Nephron (organoid): Measurements from ENCODE around the gene DIAPH3.

Source experiments
- H3K27ac Mint-ChIP-seq, 3 experiments: 2 replicates each; pipeline ENCODE4 v1.8.0; 2020; ENCODE audit warnings: mixed read lengths in 3 of 3, mild to moderate bottlenecking in 2 of 3, moderate library complexity in 1 of 3
- H3K27me3 Mint-ChIP-seq: 2 replicates; pipeline ENCODE4 v1.8.0; 2021; ENCODE audit warnings: low read depth, mild to moderate bottlenecking, moderate library complexity, mixed read lengths
- H3K36me3 Mint-ChIP-seq: 2 replicates; pipeline ENCODE4 v1.8.0; 2020; ENCODE audit warnings: low read depth, mixed read lengths
- H3K4me1 Mint-ChIP-seq: 2 replicates; pipeline ENCODE4 v1.8.0; 2020; ENCODE audit warnings: mixed read lengths
- H3K4me3 Mint-ChIP-seq, 3 experiments: 2 replicates each; pipeline ENCODE4 v1.8.0; 2020; ENCODE audit warnings: mild to moderate bottlenecking in 3 of 3, mixed read lengths in 3 of 3, moderate library complexity in 2 of 3
- H3K9me3 Mint-ChIP-seq: 2 replicates; pipeline ENCODE4 v1.8.0; 2020; ENCODE audit warnings: mixed read lengths
- CTCF ChIP-seq, 3 experiments: fragments of 200-600 bp; sonication (generic); IDR thresholded peaks; one replicate each; pipeline ENCODE4 v1.5.0; 2021; ENCODE audit warnings: antibody characterized with exemption in 3 of 3; ENCODE audit not compliant: unreplicated experiment in 3 of 3

DIAPH3 gene

GRCh38 chr13:59890054-59890453 is 273.7 kb downstream of the DIAPH3 start:
- TF ChIP-seq CTCF (IDR thresholded peaks at IDR 0.05; ENCODE audit: unreplicated experiment in 3 of 3) = no peak
- no peaks in the 10 kb centered on the region for H3K36me3 Mint-ChIP-seq
- peaks cover 5% of the 10 kb centered on the region for H3K9me3 Mint-ChIP-seq
- no peak overlapping the region for H3K4me3 Mint-ChIP-seq
- H3K4me1 Mint-ChIP-seq = no peaks in the 10 kb centered on the region
- H3K27ac Mint-ChIP-seq = peak overlapping the region in 2 of 3 experiments; percentile 32 to 48
- no peaks in the 10 kb centered on the region for H3K27me3 Mint-ChIP-seq

- Mint-ChIP-seq H3K27ac (no peak overlapping the region), H3K36me3 (no peaks in the 10 kb centered on the region), H3K4me3 (no peak overlapping the region), H3K9me3 (peaks cover 5% of the 10 kb centered on the region), H3K27me3 (no peaks in the 10 kb centered on the region), H3K4me1 (no peaks in the 10 kb centered on the region)
- no peak for TF ChIP-seq CTCF (IDR thresholded peaks at IDR 0.05; ENCODE audit: unreplicated experiment in 3 of 3)
These were observed 275.3 kb downstream of the DIAPH3 start for GRCh38 chr13:59888408-59888807.

GRCh38 chr13:59885076-59885475 is 278.7 kb downstream of the DIAPH3 start:
- Mint-ChIP-seq H3K9me3 (peaks cover 5% of the 10 kb centered on the region), H3K27me3 (no peaks in the 10 kb centered on the region), H3K4me3 (no peak overlapping the region), H3K4me1 (no peaks in the 10 kb centered on the region), H3K36me3 (no peaks in the 10 kb centered on the region), H3K27ac (no peak overlapping the region)
- TF ChIP-seq CTCF (IDR thresholded peaks at IDR 0.05; ENCODE audit: unreplicated experiment in 3 of 3) = no peak

- no peaks in the 10 kb centered on the region for H3K27me3 Mint-ChIP-seq
- H3K4me3 Mint-ChIP-seq = no peak overlapping the region
- H3K4me1 Mint-ChIP-seq = peaks cover 5% of the 10 kb centered on the region
These were observed 279.8 kb downstream of the DIAPH3 start for GRCh38 chr13:59883885-59884284.

GRCh38 chr13:59880468-59880867 is 283.3 kb downstream of the DIAPH3 start:
- peaks cover 15% of the 10 kb centered on the region for H3K4me1 Mint-ChIP-seq
- H3K27me3 Mint-ChIP-seq = no peaks in the 10 kb centered on the region
- no peak for TF ChIP-seq CTCF (IDR thresholded peaks at IDR 0.05; ENCODE audit: unreplicated experiment in 3 of 3)
- no peaks in the 10 kb centered on the region for H3K36me3 Mint-ChIP-seq
- H3K27ac Mint-ChIP-seq = peak overlapping the region in 1 of 3 experiments; percentile 63
- H3K9me3 Mint-ChIP-seq = no peaks in the 10 kb centered on the region
- H3K4me3 Mint-ChIP-seq = no peak overlapping the region

More at GRCh38 chr13:59883885-59884284, 279.8 kb downstream of the DIAPH3 start:
- Mint-ChIP-seq H3K36me3 (no peaks in the 10 kb centered on the region), H3K27ac (no peak overlapping the region), H3K9me3 (peaks cover 2% of the 10 kb centered on the region)
- TF ChIP-seq CTCF (IDR thresholded peaks at IDR 0.05; ENCODE audit: unreplicated experiment in 3 of 3) = no peak

- TF ChIP-seq CTCF (IDR thresholded peaks at IDR 0.05; ENCODE audit: unreplicated experiment in 3 of 3) = no peak
- Mint-ChIP-seq H3K9me3 (no peaks in the 10 kb centered on the region), H3K27me3 (no peaks in the 10 kb centered on the region), H3K4me1 (peaks cover 15% of the 10 kb centered on the region), H3K4me3 (no peak overlapping the region), H3K36me3 (peaks cover 3% of the 10 kb centered on the region), H3K27ac (peak overlapping the region in 2 of 3 experiments; percentile 25 to 66)
These were observed 284.4 kb downstream of the DIAPH3 start for GRCh38 chr13:59879281-59879680.
